Amniotic epithelial cell (primary cell): Measurements from ENCODE around the gene GARIN5A.
"Not testable (repeated sequence)": the region's sequence is repeated elsewhere in the genome, so short reads cannot be mapped to it uniquely, and the experiment has no call there.

ENCODE experiments used
- DNase-seq: peaks from one replicate; pipeline ENCODE4 v3.0.0-alpha.2; 2010; ENCODE audit warnings: low read depth

The GARIN5A gene

GRCh38 chr19:50488389-50489194 is 11.9 kb upstream of the GARIN5A start:
- DNase-seq: no peak

- peak; percentile 48 for DNase-seq
Measured at GRCh38 chr19:50486823-50487515, 10.3 kb upstream of the GARIN5A start.

- DNase-seq: no peak
Measured at GRCh38 chr19:50485284-50485955, 8.8 kb upstream of the GARIN5A start.

- DNase-seq: no peak
Measured at GRCh38 chr19:50482916-50483315, 6.3 kb upstream of the GARIN5A start.

- DNase-seq: no peak
Measured at GRCh38 chr19:50482271-50482855, 5.7 kb upstream of the GARIN5A start.

- DNase-seq: no peak
Measured at GRCh38 chr19:50481351-50482149, 4.9 kb upstream of the GARIN5A start.

GRCh38 chr19:50480281-50481111 is 3.8 kb upstream of the GARIN5A start:
- no peak for DNase-seq

GRCh38 chr19:50479761-50480251 is 3.2 kb upstream of the GARIN5A start:
- DNase-seq: no peak

- DNase-seq: no peak
Measured at GRCh38 chr19:50478901-50479715, 2.5 kb upstream of the GARIN5A start.

- no peak for DNase-seq
Measured at GRCh38 chr19:50477751-50478515, 1.3 kb upstream of the GARIN5A start.

GRCh38 chr19:50476907-50477238 is 225 bp upstream of the GARIN5A start:
- DNase-seq: no peak

GRCh38 chr19:50475736-50476223 is 868 bp downstream of the GARIN5A start:
- no peak for DNase-seq

- no peak for DNase-seq
Measured at GRCh38 chr19:50475101-50475568, 1.5 kb downstream of the GARIN5A start.

- not testable (repeated sequence) for DNase-seq
Measured at GRCh38 chr19:50473336-50473735, 3.3 kb downstream of the GARIN5A start.

- DNase-seq: no peak
Measured at GRCh38 chr19:50468818-50469217, 7.8 kb downstream of the GARIN5A start.

- no peak for DNase-seq
Measured at GRCh38 chr19:50467566-50467965, 9.1 kb downstream of the GARIN5A start.

GRCh38 chr19:50466706-50467039 is 10.0 kb downstream of the GARIN5A start:
- no peak for DNase-seq

- no peak for DNase-seq
Measured at GRCh38 chr19:50465986-50466705, 10.5 kb downstream of the GARIN5A start.
